Measurements from ENCODE around the gene ATP2B3. TPM values are rescaled to one million over a fixed set of nuclear protein-coding genes. Genes with fewer than 3 reads are reported as not detected.

Gene ATP2B3
- total RNA-seq, 1 donor from 2014 or later = 0.21 TPM

GRCh38 chrX:153564047-153564606 is 46.7 kb downstream of the ATP2B3 start:
- DNase-seq (ENCODE audit: extremely low spot score, unreplicated experiment) = no peak
- Mint-ChIP-seq H3K36me3 (ENCODE audit: unreplicated experiment) (peaks cover 3% of the 10 kb centered on the region), H3K4me1 (ENCODE audit: unreplicated experiment) (no peaks in the 10 kb centered on the region), H3K27ac (ENCODE audit: unreplicated experiment) (no peak overlapping the region), H3K27me3 (ENCODE audit: unreplicated experiment) (no peaks in the 10 kb centered on the region), H3K4me3 (ENCODE audit: unreplicated experiment) (no peak overlapping the region), H3K9me3 (ENCODE audit: unreplicated experiment) (no peaks in the 10 kb centered on the region)
- TF ChIP-seq CTCF (IDR thresholded peaks at IDR 0.05) = no peak

GRCh38 chrX:153565996-153566580 is 48.6 kb downstream of the ATP2B3 start:
- no peaks in the 10 kb centered on the region for H3K9me3 Mint-ChIP-seq (ENCODE audit: unreplicated experiment)
- no peak overlapping the region for H3K27ac Mint-ChIP-seq (ENCODE audit: unreplicated experiment)
- no peak for DNase-seq (ENCODE audit: extremely low spot score, unreplicated experiment)
- no peak overlapping the region for H3K4me3 Mint-ChIP-seq (ENCODE audit: unreplicated experiment)
- no peak for TF ChIP-seq CTCF (IDR thresholded peaks at IDR 0.05)
- no peaks in the 10 kb centered on the region for H3K4me1 Mint-ChIP-seq (ENCODE audit: unreplicated experiment)
- H3K36me3 Mint-ChIP-seq (ENCODE audit: unreplicated experiment) = peaks cover 3% of the 10 kb centered on the region
- H3K27me3 Mint-ChIP-seq (ENCODE audit: unreplicated experiment) = no peaks in the 10 kb centered on the region

GRCh38 chrX:153568451-153569011 is 51.1 kb downstream of the ATP2B3 start:
- H3K27me3 Mint-ChIP-seq (ENCODE audit: unreplicated experiment) = no peaks in the 10 kb centered on the region
- TF ChIP-seq CTCF (IDR thresholded peaks at IDR 0.05) = no peak
- H3K36me3 Mint-ChIP-seq (ENCODE audit: unreplicated experiment) = peaks cover 1% of the 10 kb centered on the region
- no peak overlapping the region for H3K4me3 Mint-ChIP-seq (ENCODE audit: unreplicated experiment)
- H3K27ac Mint-ChIP-seq (ENCODE audit: unreplicated experiment) = no peak overlapping the region
- H3K4me1 Mint-ChIP-seq (ENCODE audit: unreplicated experiment) = no peaks in the 10 kb centered on the region
- no peak for DNase-seq (ENCODE audit: extremely low spot score, unreplicated experiment)
- H3K9me3 Mint-ChIP-seq (ENCODE audit: unreplicated experiment) = no peaks in the 10 kb centered on the region

GRCh38 chrX:153569475-153569874 is 52.0 kb downstream of the ATP2B3 start:
- Mint-ChIP-seq H3K36me3 (ENCODE audit: unreplicated experiment) (no peaks in the 10 kb centered on the region), H3K4me3 (ENCODE audit: unreplicated experiment) (no peak overlapping the region), H3K27me3 (ENCODE audit: unreplicated experiment) (no peaks in the 10 kb centered on the region), H3K27ac (ENCODE audit: unreplicated experiment) (no peak overlapping the region), H3K9me3 (ENCODE audit: unreplicated experiment) (no peaks in the 10 kb centered on the region), H3K4me1 (ENCODE audit: unreplicated experiment) (no peaks in the 10 kb centered on the region)
- no peak for DNase-seq (ENCODE audit: extremely low spot score, unreplicated experiment)
- TF ChIP-seq CTCF (IDR thresholded peaks at IDR 0.05) = no peak

GRCh38 chrX:153571534-153571908 is 54.1 kb downstream of the ATP2B3 start:
- Mint-ChIP-seq H3K9me3 (ENCODE audit: unreplicated experiment) (no peaks in the 10 kb centered on the region), H3K4me3 (ENCODE audit: unreplicated experiment) (no peak overlapping the region), H3K4me1 (ENCODE audit: unreplicated experiment) (no peaks in the 10 kb centered on the region), H3K27ac (ENCODE audit: unreplicated experiment) (no peak overlapping the region), H3K27me3 (ENCODE audit: unreplicated experiment) (no peaks in the 10 kb centered on the region), H3K36me3 (ENCODE audit: unreplicated experiment) (no peaks in the 10 kb centered on the region)
- no peak for TF ChIP-seq CTCF (IDR thresholded peaks at IDR 0.05)
- no peak for DNase-seq (ENCODE audit: extremely low spot score, unreplicated experiment)
